CD4-positive, alpha-beta T cell treated with Interleukin-4 for 1 hour (primary cell): Measurements from ENCODE around the gene HBG2.

ENCODE experiments used
- DNase-seq, 2 donors: peaks; one replicate each; pipeline ENCODE4 v3.0.0-alpha.2; 2020 to 2022

The HBG2 gene

GRCh38 chr11:5226732-5227310, 27.8 kb downstream of the HBG2 start, which contains the start of gene HBB:
Gene HBB, minus strand, starts transcription at chr11:5227071. Its CDS starts 50 bp downstream, at chr11:5227021.
- no peak for DNase-seq

GRCh38 chr11:5225480-5225871, 29.1 kb downstream of the HBG2 start:
- no peak for DNase-seq

- no peak for DNase-seq
Measured at GRCh38 chr11:5224538-5225479, 29.8 kb downstream of the HBG2 start.

GRCh38 chr11:5223686-5224085, 30.9 kb downstream of the HBG2 start:
- DNase-seq: no peak

DNA sequence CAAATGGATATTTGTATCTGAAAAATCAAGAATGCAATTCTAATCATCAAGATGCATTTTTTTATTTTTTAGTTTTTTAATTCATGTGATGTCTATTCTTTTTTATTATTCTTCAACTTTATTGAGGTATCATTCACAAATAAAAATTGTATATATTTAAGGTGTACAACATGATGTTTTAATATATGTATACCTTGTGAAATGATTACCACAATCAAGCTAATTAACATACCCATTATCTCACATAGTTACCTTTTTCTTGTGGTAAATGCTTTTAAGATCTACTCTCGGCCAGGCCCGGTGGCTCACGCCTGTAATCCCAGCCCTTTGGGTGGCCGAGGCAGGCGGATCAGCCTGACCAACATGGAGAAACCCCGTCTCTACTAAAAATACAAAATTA, 31.4 kb downstream of the HBG2 start:
- no peak for DNase-seq

DNA sequence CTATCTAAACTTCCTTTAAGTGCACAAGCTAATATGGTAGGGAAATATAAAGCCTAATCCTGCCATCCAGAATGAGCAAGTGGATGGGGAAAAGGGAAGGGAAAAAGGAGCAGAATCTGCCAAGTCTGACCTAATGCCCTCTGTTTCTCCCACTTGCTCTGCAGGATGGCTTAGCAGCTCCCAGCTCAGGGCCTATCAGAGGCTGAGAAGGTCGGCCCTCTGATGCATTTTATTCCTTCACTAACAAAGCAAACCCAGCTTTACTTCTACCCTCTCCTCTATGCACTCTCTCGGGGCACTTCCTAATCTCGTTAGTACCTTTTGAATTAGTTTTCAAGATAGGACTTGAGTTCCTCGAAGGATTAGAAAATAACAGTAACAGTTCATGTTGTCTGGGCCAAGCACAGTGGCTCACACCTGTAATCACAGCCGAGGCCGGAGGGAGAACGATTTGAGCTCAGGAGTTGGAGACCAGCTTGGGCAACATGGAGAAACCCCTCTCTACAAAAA, 44.1 kb downstream of the HBG2 start:
- DNase-seq: no peak

GRCh38 chr11:5204787-5205186, 49.8 kb downstream of the HBG2 start:
- DNase-seq: no peak

- DNase-seq: no peak
Measured at GRCh38 chr11:5203366-5203765, 51.2 kb downstream of the HBG2 start.
